Glutamatergic neuron (in vitro differentiated cells): Measurements from ENCODE around the gene PIK3C3. TPM values are rescaled to one million over a fixed set of nuclear protein-coding genes. Genes with fewer than 3 reads are reported as not detected.

ENCODE experiments used
- DNase-seq: peaks from one replicate; pipeline ENCODE4 v3.0.0; 2022
- H3K27ac Mint-ChIP-seq: one replicate; pipeline ENCODE4 v1.8.0; 2020; ENCODE audit warnings: mild to moderate bottlenecking, mixed read lengths, inconsistent platforms; ENCODE audit not compliant: unreplicated experiment
- H3K27me3 Mint-ChIP-seq: one replicate; pipeline ENCODE4 v1.8.0; 2020; ENCODE audit warnings: mild to moderate bottlenecking, moderate library complexity, mixed read lengths, inconsistent platforms; ENCODE audit not compliant: unreplicated experiment
- H3K36me3 Mint-ChIP-seq: one replicate; pipeline ENCODE4 v1.8.0; 2020; ENCODE audit warnings: mild to moderate bottlenecking, mixed read lengths, inconsistent platforms; ENCODE audit not compliant: unreplicated experiment
- H3K4me1 Mint-ChIP-seq: one replicate; pipeline ENCODE4 v1.8.0; 2020; ENCODE audit warnings: mild to moderate bottlenecking, low read depth, mixed read lengths, inconsistent platforms; ENCODE audit not compliant: unreplicated experiment
- H3K4me3 Mint-ChIP-seq: one replicate; pipeline ENCODE4 v1.8.0; 2020; ENCODE audit warnings: mild to moderate bottlenecking, mixed read lengths, inconsistent platforms; ENCODE audit not compliant: unreplicated experiment
- H3K9me3 Mint-ChIP-seq: one replicate; pipeline ENCODE4 v1.8.0; 2020; ENCODE audit warnings: mild to moderate bottlenecking, moderate library complexity, mixed read lengths, inconsistent platforms; ENCODE audit not compliant: unreplicated experiment
- CTCF ChIP-seq: fragments of 200-600 bp; sonication (generic); IDR thresholded peaks from one replicate; pipeline ENCODE4 v1.5.0; 2021; ENCODE audit not compliant: partially characterized antibody, unreplicated experiment
- total RNA-seq: library from RNA; stranded (reverse); fragmentation: NEBNext Ultra II Directional; extraction: Animal tissue kit (Norgen Biotek cat#: 25700); gene quantifications from one replicate; pipeline ENCODE4 v1.2.1, GENCODE V29; 2021; ENCODE audit not compliant: unreplicated experiment

Gene PIK3C3
- total RNA-seq, 1 donor from 2014 or later, result 74.6 TPM

DNA sequence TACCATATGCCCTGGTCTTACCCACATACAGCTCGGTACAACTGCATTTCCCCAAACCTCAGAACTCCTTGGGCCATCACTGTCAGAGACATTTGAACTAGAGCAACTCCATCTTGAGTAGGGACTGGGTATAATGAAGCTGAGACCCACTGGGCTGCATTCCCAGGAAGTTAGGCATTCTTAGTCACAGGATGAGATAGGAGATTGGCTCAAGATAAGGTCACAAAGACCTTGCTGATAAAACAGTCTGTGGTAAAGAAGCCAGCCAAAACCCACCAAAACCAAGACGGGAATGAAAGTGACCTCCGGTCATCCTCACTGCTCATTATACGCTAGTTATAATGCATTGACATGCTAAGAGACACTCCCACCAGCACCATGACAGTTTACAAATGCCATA, 131.3 kb downstream of the PIK3C3 start:
- TF ChIP-seq CTCF, result no peak

GRCh38 chr18:42087235-42087634, 132.2 kb downstream of the PIK3C3 start:
- DNase-seq, result no peak
- H3K27me3 Mint-ChIP-seq, result no peaks in the 10 kb centered on the region
- H3K36me3 Mint-ChIP-seq, result no peaks in the 10 kb centered on the region
- no peak overlapping the region for H3K4me3 Mint-ChIP-seq
- no peaks in the 10 kb centered on the region for H3K9me3 Mint-ChIP-seq
- TF ChIP-seq CTCF, result no peak
- H3K27ac Mint-ChIP-seq, result no peak overlapping the region
- no peaks in the 10 kb centered on the region for H3K4me1 Mint-ChIP-seq

More for the DNA sequence above, 131.3 kb downstream of the PIK3C3 start:
- no peak overlapping the region for H3K4me3 Mint-ChIP-seq
- H3K36me3 Mint-ChIP-seq, result no peaks in the 10 kb centered on the region
- H3K27ac Mint-ChIP-seq, result no peak overlapping the region
- no peaks in the 10 kb centered on the region for H3K27me3 Mint-ChIP-seq
- H3K9me3 Mint-ChIP-seq, result no peaks in the 10 kb centered on the region
- no peak for DNase-seq
- no peaks in the 10 kb centered on the region for H3K4me1 Mint-ChIP-seq

DNA sequence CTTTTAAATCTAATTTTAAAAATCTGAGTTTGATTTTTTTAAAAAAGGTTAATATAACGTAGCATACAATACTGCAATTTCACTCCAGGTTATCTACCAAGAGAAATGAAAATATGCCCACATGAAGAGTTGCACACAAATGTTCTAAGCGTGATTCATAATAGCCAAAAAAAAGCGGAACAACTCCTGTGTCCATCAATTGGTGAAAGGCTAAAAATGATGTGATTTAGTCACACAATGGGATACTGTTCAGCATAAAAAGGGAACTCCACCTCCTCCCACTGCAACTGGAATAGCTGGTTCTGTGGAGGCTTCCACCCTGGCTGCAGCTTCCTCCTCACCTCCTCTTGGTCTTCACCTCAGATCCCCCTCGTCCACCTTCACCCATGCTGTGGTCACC, 132.8 kb downstream of the PIK3C3 start:
- no peak overlapping the region for H3K27ac Mint-ChIP-seq
- no peak for DNase-seq
- H3K9me3 Mint-ChIP-seq, result no peaks in the 10 kb centered on the region
- no peak for TF ChIP-seq CTCF
- H3K27me3 Mint-ChIP-seq, result no peaks in the 10 kb centered on the region
- H3K4me3 Mint-ChIP-seq, result no peak overlapping the region
- no peaks in the 10 kb centered on the region for H3K36me3 Mint-ChIP-seq
- H3K4me1 Mint-ChIP-seq, result no peaks in the 10 kb centered on the region

DNA sequence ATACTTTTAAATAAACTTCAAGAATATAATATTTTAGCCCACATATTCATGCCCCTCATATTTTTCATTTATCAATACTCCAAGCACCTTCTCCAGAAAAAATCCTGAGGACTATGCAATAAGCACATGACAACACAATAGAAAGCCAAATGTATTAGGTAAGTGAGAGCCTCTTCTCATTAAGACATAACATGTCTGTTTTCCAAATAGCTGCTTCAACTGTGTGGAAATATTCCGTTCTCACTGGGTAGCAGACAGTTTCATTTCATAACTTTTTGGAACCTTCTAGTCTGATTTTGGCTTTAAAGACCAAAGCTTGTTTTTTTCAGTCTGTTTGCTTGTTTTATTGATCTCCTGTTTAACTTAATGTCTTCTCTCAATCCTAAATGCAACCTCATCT, 137.8 kb downstream of the PIK3C3 start:
- no peak for TF ChIP-seq CTCF
- no peaks in the 10 kb centered on the region for H3K4me1 Mint-ChIP-seq
- H3K4me3 Mint-ChIP-seq, result no peak overlapping the region
- no peak overlapping the region for H3K27ac Mint-ChIP-seq
- no peaks in the 10 kb centered on the region for H3K9me3 Mint-ChIP-seq
- DNase-seq, result no peak
- H3K27me3 Mint-ChIP-seq, result peaks cover 3% of the 10 kb centered on the region
- no peaks in the 10 kb centered on the region for H3K36me3 Mint-ChIP-seq

GRCh38 chr18:42094875-42095274, 139.8 kb downstream of the PIK3C3 start:
- Mint-ChIP-seq H3K4me1 (no peaks in the 10 kb centered on the region), H3K9me3 (no peaks in the 10 kb centered on the region), H3K4me3 (no peak overlapping the region), H3K36me3 (no peaks in the 10 kb centered on the region), H3K27ac (no peak overlapping the region), H3K27me3 (peaks cover 3% of the 10 kb centered on the region)
- DNase-seq, result no peak
- no peak for TF ChIP-seq CTCF
